GM18505 (cell line): ENCODE data around the gene RAB11B.
A peak's percentile ranks its signal among the peaks of the same experiment; 100 is the strongest.
"Not testable (repeated sequence)": the region's sequence is repeated elsewhere in the genome, so short reads cannot be mapped to it uniquely, and the experiment has no call there.

Source experiments
- ATAC-seq: cut with Tn5 transposase; IDR thresholded peaks from one replicate; pipeline ENCODE4 v1.9.1; 2021; ENCODE audit not compliant: unreplicated experiment
- POLR2A ChIP-seq: IDR thresholded peaks from 4 replicates; pipeline ENCODE4 v1.6.1; 2011; ENCODE audit warnings: borderline replicate concordance; ENCODE audit not compliant: insufficient read depth, insufficient read length; ENCODE audit errors: extremely low read depth

Gene RAB11B

GRCh38 chr19:8389891-8390616 is at the start of gene RAB11B:
Gene RAB11B (plus strand): TSS chr19:8390360. CDS start chr19:8390417, 57 bp downstream.
- ATAC-seq = peak; percentile 82
- peak; percentile 71 for TF ChIP-seq POLR2A

- ATAC-seq = not testable (repeated sequence)
Measured at GRCh38 chr19:8341504-8341903, 48.7 kb upstream of the RAB11B start.

GRCh38 chr19:8342316-8342683 is 47.9 kb upstream of the RAB11B start:
- ATAC-seq = no peak
- TF ChIP-seq POLR2A = no peak

GRCh38 chr19:8342684-8343482 is 47.3 kb upstream of the RAB11B start, which contains the start of gene KANK3:
Gene KANK3 (minus strand): TSS chr19:8343262. CDS start chr19:8337828, 5,434 bp downstream.
- no peak for TF ChIP-seq POLR2A
- peak; percentile 89 for ATAC-seq

GRCh38 chr19:8343483-8343844 is 46.7 kb upstream of the RAB11B start:
- TF ChIP-seq POLR2A = no peak
- no peak for ATAC-seq

GRCh38 chr19:8349629-8350372 is 40.4 kb upstream of the RAB11B start:
- ATAC-seq = not testable (repeated sequence)

- TF ChIP-seq POLR2A = no peak
- no peak for ATAC-seq
Measured at GRCh38 chr19:8352134-8352827, 37.9 kb upstream of the RAB11B start.

- not testable (repeated sequence) for ATAC-seq
Measured at GRCh38 chr19:8352845-8353244, 37.3 kb upstream of the RAB11B start.

GRCh38 chr19:8355631-8356402 is 34.3 kb upstream of the RAB11B start:
- no peak for ATAC-seq
- TF ChIP-seq POLR2A = no peak

GRCh38 chr19:8357007-8357521 is 33.1 kb upstream of the RAB11B start:
- TF ChIP-seq POLR2A = no peak

GRCh38 chr19:8358948-8359347 is 31.2 kb upstream of the RAB11B start:
- no peak for ATAC-seq
- no peak for TF ChIP-seq POLR2A

More at GRCh38 chr19:8357007-8357521, 33.1 kb upstream of the RAB11B start:
- no peak for ATAC-seq

GRCh38 chr19:8360196-8360595 is 30.0 kb upstream of the RAB11B start:
- no peak for ATAC-seq
- TF ChIP-seq POLR2A = no peak
